Measurements from ENCODE around the gene C16orf96. TPM values are rescaled to one million over a fixed set of nuclear protein-coding genes. Genes with fewer than 3 reads are reported as not detected.

The C16orf96 gene
- total RNA-seq (2014; rRNA removed; shearing (Covaris generic)) (not detected in 2 replicates), polyA plus RNA-seq (2016; fragmentation: Nextera tagmentation; extraction: Ambion mirVana) (not detected in 2 replicates)

- in situ Hi-C loops (cut with MboI): no loop called here
- Histone ChIP-seq H3K4me1 (ENCODE audit: insufficient read depth) (no peaks in the 10 kb centered on the region), H3K9ac (no peak within 1 kb of the TSS), H3K9me2 (ENCODE audit: insufficient read depth) (no peaks in the 10 kb centered on the region), H3K4me2 (ENCODE audit: unreplicated experiment) (no peak within 1 kb of the TSS), H3K27ac (no peak within 1 kb of the TSS), H3K4me3 (no peak within 1 kb of the TSS), H3F3A (ENCODE audit: insufficient read depth) (no peaks in the 10 kb centered on the region), H3K27me3 (replicated peaks; ENCODE audit: insufficient read depth) (peaks cover 9% of the 10 kb centered on the region), H3K36me3 (ENCODE audit: low read depth) (no peaks in the 10 kb centered on the region), H3K9me3 (ENCODE audit: low read depth) (no peaks in the 10 kb centered on the region), H2AFZ (no peak within 1 kb of the TSS), H3K79me2 (ENCODE audit: insufficient read depth) (no peaks in the 10 kb centered on the region), H4K20me1 (ENCODE audit: insufficient read depth) (no peaks in the 10 kb centered on the region)
- TF ChIP-seq EZH2 (IDR thresholded peaks at IDR 0.05; ENCODE audit: insufficient read depth, poor library complexity, severe bottlenecking): no peak
- TF ChIP-seq EZH2phosphoT487 (IDR thresholded peaks at IDR 0.05; ENCODE audit: insufficient read depth, low read depth): no peak
- peak; percentile 23 for DNase-seq
- 74 to 77% methylated on average over 4 of the region's 4 CpGs for WGBS, 2 experiments (ENCODE audit: low coverage in 1 of 2, low lambda C conversion rate in 2 of 2, missing lambda C conversion rate in 2 of 2)
These were observed at the start of gene C16orf96 for GRCh38 chr16:4556112-4556511. Gene C16orf96, plus strand, starts transcription at chr16:4556340. Its CDS starts 150 bp downstream, at chr16:4556490.

GRCh38 chr16:4506450-4506849 lies 49.7 kb upstream of the C16orf96 start:
- Histone ChIP-seq H3K27me3 (replicated peaks; ENCODE audit: insufficient read depth) (no peaks in the 10 kb centered on the region), H2AFZ (no peak overlapping the region), H3K4me1 (ENCODE audit: insufficient read depth) (peaks cover 4% of the 10 kb centered on the region), H3K79me2 (ENCODE audit: insufficient read depth) (peaks cover 38% of the 10 kb centered on the region), H3K4me2 (ENCODE audit: unreplicated experiment) (no peak overlapping the region), H3K36me3 (ENCODE audit: low read depth) (0 out of 2 replicates have a peak, but pooled peaks cover 4% of the 10 kb centered on the region), H4K20me1 (ENCODE audit: insufficient read depth) (no peaks in the 10 kb centered on the region), H3K9ac (no peak overlapping the region), H3K9me2 (ENCODE audit: insufficient read depth) (no peaks in the 10 kb centered on the region), H3K9me3 (ENCODE audit: low read depth) (no peaks in the 10 kb centered on the region), H3F3A (ENCODE audit: insufficient read depth) (peaks cover 5% of the 10 kb centered on the region), H3K4me3 (no peak overlapping the region), H3K27ac (no peak overlapping the region)
- DNase-seq: peak; percentile 90
- in situ Hi-C loops (cut with MboI): no loop called here
- TF ChIP-seq EZH2phosphoT487 (IDR thresholded peaks at IDR 0.05; ENCODE audit: insufficient read depth, low read depth) (no peak), EZH2 (IDR thresholded peaks at IDR 0.05; ENCODE audit: insufficient read depth, poor library complexity, severe bottlenecking) (no peak)
- 6 to 8% methylated on average over 3 of the region's 3 CpGs for WGBS, 2 experiments (ENCODE audit: low coverage in 1 of 2, low lambda C conversion rate in 2 of 2, missing lambda C conversion rate in 2 of 2)

GRCh38 chr16:4507588-4508345 lies 48.4 kb upstream of the C16orf96 start:
- Histone ChIP-seq H4K20me1 (ENCODE audit: insufficient read depth) (no peaks in the 10 kb centered on the region), H3K9me3 (ENCODE audit: low read depth) (no peaks in the 10 kb centered on the region), H3K79me2 (ENCODE audit: insufficient read depth) (peaks cover 25% of the 10 kb centered on the region), H3K9me2 (ENCODE audit: insufficient read depth) (no peaks in the 10 kb centered on the region), H3K27me3 (replicated peaks; ENCODE audit: insufficient read depth) (no peaks in the 10 kb centered on the region), H3K4me2 (ENCODE audit: unreplicated experiment) (no peak overlapping the region), H3K4me1 (ENCODE audit: insufficient read depth) (no peaks in the 10 kb centered on the region), H3F3A (ENCODE audit: insufficient read depth) (no peaks in the 10 kb centered on the region), H3K4me3 (no peak overlapping the region), H2AFZ (no peak overlapping the region), H3K27ac (no peak overlapping the region), H3K36me3 (ENCODE audit: low read depth) (0 out of 2 replicates have a peak, but pooled peaks cover 4% of the 10 kb centered on the region), H3K9ac (no peak overlapping the region)
- WGBS, 2 experiments (ENCODE audit: low coverage in 1 of 2, low lambda C conversion rate in 2 of 2, missing lambda C conversion rate in 2 of 2): 93% methylated on average over 17 of the region's 17 CpGs
- TF ChIP-seq EZH2 (IDR thresholded peaks at IDR 0.05; ENCODE audit: insufficient read depth, poor library complexity, severe bottlenecking): no peak
- TF ChIP-seq EZH2phosphoT487 (IDR thresholded peaks at IDR 0.05; ENCODE audit: insufficient read depth, low read depth): no peak
- no peak for DNase-seq
- in situ Hi-C loops (cut with MboI): no loop called here

- Histone ChIP-seq H3K36me3 (ENCODE audit: low read depth) (0 out of 2 replicates have a peak, but pooled peaks cover 4% of the 10 kb centered on the region), H3K4me1 (ENCODE audit: insufficient read depth) (no peaks in the 10 kb centered on the region), H3K9me2 (ENCODE audit: insufficient read depth) (no peaks in the 10 kb centered on the region), H3K27me3 (replicated peaks; ENCODE audit: insufficient read depth) (no peaks in the 10 kb centered on the region), H3F3A (ENCODE audit: insufficient read depth) (no peaks in the 10 kb centered on the region), H2AFZ (no peak overlapping the region), H3K9ac (no peak overlapping the region), H3K9me3 (ENCODE audit: low read depth) (no peaks in the 10 kb centered on the region), H3K27ac (no peak overlapping the region), H4K20me1 (ENCODE audit: insufficient read depth) (no peaks in the 10 kb centered on the region), H3K4me2 (ENCODE audit: unreplicated experiment) (no peak overlapping the region), H3K4me3 (no peak overlapping the region), H3K79me2 (ENCODE audit: insufficient read depth) (peaks cover 17% of the 10 kb centered on the region)
- no peak for DNase-seq
- 94 to 96% methylated on average over 3 of the region's 3 CpGs for WGBS, 2 experiments (ENCODE audit: low coverage in 1 of 2, low lambda C conversion rate in 2 of 2, missing lambda C conversion rate in 2 of 2)
- TF ChIP-seq EZH2 (IDR thresholded peaks at IDR 0.05; ENCODE audit: insufficient read depth, poor library complexity, severe bottlenecking) (no peak), EZH2phosphoT487 (IDR thresholded peaks at IDR 0.05; ENCODE audit: insufficient read depth, low read depth) (no peak)
- in situ Hi-C loops (cut with MboI): no loop called here
These were observed 47.3 kb upstream of the C16orf96 start for GRCh38 chr16:4508806-4509205.

All from GM23248 (cell line).